AG10803 (cell line): ENCODE data around the gene OLFM2.

ENCODE experiments used
- DNase-seq: peaks from one replicate; pipeline ENCODE4 v3.0.0; 2010; ENCODE audit warnings: low read depth
- H3K4me3 ChIP-seq: 2 replicates; pipeline ENCODE4 v1.5.1; 2011; ENCODE audit warnings: mild to moderate bottlenecking, low read length, control low read depth
- TF ChIP-seq, protein P1 (sequence below): conservative IDR thresholded peaks from 2 replicates; pipeline ENCODE4 v1.5.1; 2011; ENCODE audit warnings: mild to moderate bottlenecking, low read length, control low read depth, inconsistent platforms

The OLFM2 gene

DNA sequence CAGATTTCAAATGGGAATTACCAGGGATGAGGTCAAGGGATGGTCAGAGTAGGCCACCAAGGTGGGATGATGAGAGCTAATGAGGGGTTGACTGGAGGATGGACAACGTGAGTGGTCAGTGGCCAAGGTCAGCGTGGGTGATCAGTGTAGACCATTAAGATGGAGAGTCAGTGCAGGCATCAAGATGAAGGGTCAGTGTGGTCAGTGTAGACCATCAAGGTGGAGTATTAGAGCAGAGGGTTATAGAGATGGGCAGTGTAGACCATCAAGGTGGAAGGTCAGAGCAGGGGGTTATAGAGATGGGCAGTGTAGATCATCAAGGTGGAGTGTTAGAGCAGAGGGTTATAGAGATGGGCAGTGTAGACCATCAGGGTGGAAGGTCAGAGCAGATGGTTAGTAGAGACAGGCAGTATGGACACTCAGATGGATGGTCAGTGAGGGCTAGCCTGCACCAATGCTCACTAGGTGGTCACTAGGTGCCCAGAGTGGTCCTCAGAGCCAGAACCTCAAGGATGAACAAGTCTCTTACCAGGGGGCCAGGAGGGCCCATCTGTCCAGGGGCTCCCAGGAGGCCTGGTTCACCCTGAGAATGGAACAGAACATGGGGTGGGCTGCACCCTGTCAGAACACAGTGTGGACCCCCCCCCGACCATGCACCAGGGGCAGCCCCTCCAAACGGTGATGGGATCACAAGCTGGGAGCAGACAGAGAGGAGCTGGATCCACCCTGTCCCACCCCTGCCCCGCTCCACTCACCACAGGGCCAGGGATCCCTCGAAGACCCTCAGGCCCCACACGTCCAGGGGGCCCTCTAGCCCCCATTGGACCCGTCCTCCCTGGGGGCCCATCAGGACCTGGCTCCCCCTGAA, 32.7 kb upstream of the OLFM2 start:
- TF ChIP-seq, protein P1, sequence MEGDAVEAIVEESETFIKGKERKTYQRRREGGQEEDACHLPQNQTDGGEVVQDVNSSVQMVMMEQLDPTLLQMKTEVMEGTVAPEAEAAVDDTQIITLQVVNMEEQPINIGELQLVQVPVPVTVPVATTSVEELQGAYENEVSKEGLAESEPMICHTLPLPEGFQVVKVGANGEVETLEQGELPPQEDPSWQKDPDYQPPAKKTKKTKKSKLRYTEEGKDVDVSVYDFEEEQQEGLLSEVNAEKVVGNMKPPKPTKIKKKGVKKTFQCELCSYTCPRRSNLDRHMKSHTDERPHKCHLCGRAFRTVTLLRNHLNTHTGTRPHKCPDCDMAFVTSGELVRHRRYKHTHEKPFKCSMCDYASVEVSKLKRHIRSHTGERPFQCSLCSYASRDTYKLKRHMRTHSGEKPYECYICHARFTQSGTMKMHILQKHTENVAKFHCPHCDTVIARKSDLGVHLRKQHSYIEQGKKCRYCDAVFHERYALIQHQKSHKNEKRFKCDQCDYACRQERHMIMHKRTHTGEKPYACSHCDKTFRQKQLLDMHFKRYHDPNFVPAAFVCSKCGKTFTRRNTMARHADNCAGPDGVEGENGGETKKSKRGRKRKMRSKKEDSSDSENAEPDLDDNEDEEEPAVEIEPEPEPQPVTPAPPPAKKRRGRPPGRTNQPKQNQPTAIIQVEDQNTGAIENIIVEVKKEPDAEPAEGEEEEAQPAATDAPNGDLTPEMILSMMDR, result no peak
- no peak overlapping the region for H3K4me3 ChIP-seq
- DNase-seq, result no peak

DNA sequence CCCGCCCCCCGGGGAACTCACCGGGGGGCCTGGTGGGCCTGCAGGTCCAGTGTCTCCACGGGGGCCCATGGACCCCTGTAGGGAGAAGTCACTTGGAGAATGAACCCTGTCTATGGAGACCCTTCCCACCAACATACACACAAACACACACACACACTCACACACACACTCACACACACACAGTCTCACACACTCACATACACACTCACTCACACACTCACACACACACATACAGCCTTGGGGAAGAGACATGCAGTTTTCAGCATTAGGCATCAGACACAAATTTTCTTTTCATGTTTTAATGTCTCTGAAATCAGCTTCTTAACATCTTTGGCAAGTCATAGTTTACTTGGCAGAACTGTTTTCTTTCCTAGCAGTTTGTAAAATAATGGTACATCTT, 31.0 kb upstream of the OLFM2 start:
- TF ChIP-seq, protein P1, result no peak
- no peak for DNase-seq
- H3K4me3 ChIP-seq, result no peak overlapping the region

DNA sequence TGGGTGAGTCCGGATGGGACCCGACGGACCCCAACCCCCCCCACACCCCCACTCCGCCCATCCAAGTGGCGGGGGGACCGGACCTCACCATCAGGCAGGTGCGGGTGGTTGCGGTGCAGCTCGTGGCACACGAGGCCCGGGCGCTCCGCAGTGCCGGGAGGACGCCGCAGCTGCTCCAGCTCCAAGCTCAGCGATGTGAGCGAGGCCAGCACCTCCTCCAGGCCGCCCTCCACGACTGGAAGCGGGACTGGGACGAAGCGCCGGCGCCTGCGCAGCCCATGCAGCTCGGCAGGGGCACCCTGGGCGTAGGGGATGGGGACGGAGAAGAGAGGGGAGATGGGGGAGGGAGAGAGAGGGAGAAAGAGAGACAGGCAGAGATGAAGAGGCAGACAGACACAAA, 30.1 kb upstream of the OLFM2 start:
- no peak overlapping the region for H3K4me3 ChIP-seq
- no peak for DNase-seq
- TF ChIP-seq, protein P1, result no peak

DNA sequence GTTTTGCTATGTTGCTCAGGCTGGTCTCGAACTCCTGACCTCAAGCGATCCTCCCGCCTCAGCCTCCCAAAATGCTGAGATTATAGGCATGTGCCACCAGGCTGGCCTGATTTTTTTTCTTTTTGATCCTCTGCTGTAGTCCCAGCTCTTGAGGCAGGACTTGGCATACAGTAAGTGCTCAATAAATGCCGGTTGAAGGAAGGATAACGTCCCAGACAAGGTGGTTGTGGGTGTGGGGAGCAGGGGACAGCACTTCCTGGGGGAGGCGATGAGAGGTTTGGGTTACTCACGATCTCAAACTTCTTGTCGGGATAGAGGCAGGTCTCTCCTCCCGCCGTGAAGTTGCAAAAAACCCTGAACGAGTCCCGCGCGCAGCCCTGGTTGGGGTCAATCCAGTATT, 29.7 kb upstream of the OLFM2 start:
- no peak overlapping the region for H3K4me3 ChIP-seq
- TF ChIP-seq, protein P1, result no peak
- no peak for DNase-seq

DNA sequence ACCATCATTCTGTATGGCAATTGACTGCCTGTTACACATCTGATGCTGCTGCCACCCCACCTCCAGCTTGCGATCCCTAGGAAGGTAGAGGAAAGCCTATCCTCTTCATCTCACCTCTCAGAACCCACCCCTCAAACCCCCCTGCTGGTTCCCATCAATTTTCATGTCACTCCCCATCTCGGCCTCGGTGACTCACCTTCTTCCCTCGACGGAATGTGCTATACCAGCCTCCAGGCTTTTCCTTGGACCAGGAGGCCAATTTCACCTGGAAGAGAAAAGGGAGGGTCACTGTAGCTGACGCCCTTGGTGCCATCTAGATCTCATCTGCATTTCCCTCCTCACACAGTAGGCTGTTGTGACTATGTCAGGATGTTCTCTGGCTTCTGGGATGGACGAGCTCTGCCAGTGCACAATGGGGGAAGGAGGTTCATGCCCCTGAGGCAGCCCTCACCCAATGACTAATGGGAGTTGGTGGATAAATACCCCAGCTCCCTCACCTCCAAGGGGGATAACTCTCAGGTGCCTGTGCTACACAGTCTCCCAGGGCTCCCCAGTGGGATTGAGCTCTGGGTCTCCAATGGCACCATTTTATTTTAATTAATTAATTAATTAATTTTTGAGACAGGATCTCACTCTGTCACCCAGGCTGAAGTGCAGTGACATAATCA, 26.4 kb upstream of the OLFM2 start:
- TF ChIP-seq, protein P1, result no peak
- no peak overlapping the region for H3K4me3 ChIP-seq
- no peak for DNase-seq

DNA sequence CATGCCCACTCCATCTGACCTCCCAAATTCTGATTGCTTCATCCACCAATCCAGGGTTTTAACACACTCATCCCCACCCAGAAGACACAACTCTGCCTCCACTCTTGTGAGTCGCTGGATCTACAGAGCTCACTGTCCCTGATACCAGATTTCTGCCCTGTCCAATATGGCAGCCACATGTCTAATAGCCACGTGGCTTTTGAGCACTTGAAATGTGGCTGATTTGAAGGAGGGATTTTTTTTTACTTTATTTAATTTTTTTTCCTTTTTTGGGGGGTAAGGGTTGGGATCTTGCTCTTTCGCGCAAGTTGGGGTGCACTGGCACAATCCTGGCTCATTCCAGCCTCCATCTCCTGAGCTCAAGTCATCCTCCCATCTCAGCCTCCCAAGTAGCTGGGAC, 24.8 kb upstream of the OLFM2 start:
- TF ChIP-seq, protein P1, result no peak
- H3K4me3 ChIP-seq, result no peak overlapping the region
- no peak for DNase-seq

DNA sequence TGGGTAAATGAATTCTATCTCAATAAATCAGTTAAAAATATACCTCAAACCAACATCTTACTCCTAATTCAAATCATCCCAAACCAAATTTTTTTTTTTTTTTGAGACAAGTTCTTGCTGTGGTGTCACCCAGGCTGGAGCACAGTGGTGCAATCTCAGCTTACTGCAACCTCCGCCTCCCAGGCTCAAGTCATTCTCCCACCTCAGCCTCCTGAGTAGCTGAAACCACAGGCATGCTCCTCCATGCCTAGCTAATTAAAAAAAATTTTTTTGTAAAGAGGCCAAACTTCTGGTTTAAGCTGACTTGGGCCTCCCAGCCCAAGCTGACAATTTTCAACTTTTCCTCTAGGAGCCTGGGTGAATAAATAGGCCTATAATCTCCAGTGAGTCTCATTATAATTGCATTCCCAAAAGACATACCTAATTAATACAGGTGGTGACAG, 22.1 kb upstream of the OLFM2 start:
- TF ChIP-seq, protein P1, result peak; percentile 30
- no peak overlapping the region for H3K4me3 ChIP-seq
- DNase-seq, result peak; percentile 99
